Stomach (tissue), 4 donors: ENCODE results near the gene KPTN.

Source experiments
- CTCF ChIP-seq, 7 experiments: fragments of 450-650 bp in 4 of 7; fragments of 200-600 bp in 3 of 7; sonication (generic) in 3 of 7; IDR thresholded peaks; one replicate each; pipeline ENCODE4 v1.5.1; 2016 to 2019; ENCODE audit warnings: antibody characterized with exemption in 7 of 7, control low read depth in 2 of 7, mild to moderate bottlenecking in 1 of 7
- POLR2A ChIP-seq, 4 donors: fragments of 450-650 bp; IDR thresholded peaks; one replicate each; pipeline ENCODE4 v1.6.1; 2016; ENCODE audit warnings: antibody characterized with exemption in 4 of 4, control low read depth in 2 of 4, mild to moderate bottlenecking in 1 of 4, moderate library complexity in 1 of 4
- POLR2AphosphoS5 ChIP-seq, 3 donors: sonication (generic); formaldehyde crosslinking; IDR thresholded peaks; one replicate each; pipeline ENCODE4 v1.6.1; 2016; ENCODE audit warnings: antibody characterized with exemption in 3 of 3

GRCh38 chr19:47510516-47511127 is 26.6 kb upstream of the KPTN start:
- TF ChIP-seq CTCF (IDR thresholded peaks at IDR 0.05) = no peak
- no peak for TF ChIP-seq POLR2AphosphoS5 (IDR thresholded peaks at IDR 0.05)
- TF ChIP-seq POLR2A (IDR thresholded peaks at IDR 0.05) = no peak
